ENCODE data around the gene KCNIP2. TPM values are rescaled to one million over a fixed set of nuclear protein-coding genes. Genes with fewer than 3 reads are reported as not detected.

KCNIP2 gene
- total RNA-seq, 2 experiments from 2014 or later = 4.3 to 7.3 TPM

- Histone ChIP-seq H2AFZ (ENCODE audit: low read length) (no peak overlapping the region), H3K4me3 (ENCODE audit: low read depth, low read length, poor library complexity, severe bottlenecking) (no peak overlapping the region), H3K9me2 (ENCODE audit: insufficient read depth, low read length) (no peaks in the 10 kb centered on the region), H3K36me3 (ENCODE audit: insufficient read depth, low read length) (no peaks in the 10 kb centered on the region), H3K27ac (ENCODE audit: low read depth, low read length, poor library complexity, severe bottlenecking) (no peak overlapping the region), H3K4me2 (ENCODE audit: low read length) (no peak overlapping the region), H3K4me1 (ENCODE audit: insufficient read depth, low read length, poor library complexity, severe bottlenecking) (peaks cover 36% of the 10 kb centered on the region), H4K20me1 (ENCODE audit: insufficient read depth, low read length) (no peaks in the 10 kb centered on the region), H3K79me2 (ENCODE audit: insufficient read depth, low read depth, low read length) (no peaks in the 10 kb centered on the region), H3K9me3 (ENCODE audit: low read length) (no peaks in the 10 kb centered on the region)
- TF ChIP-seq CTCF (conservative IDR thresholded peaks at IDR 0.05; ENCODE audit: low read length) (no peak), EZH2phosphoT487 (IDR thresholded peaks at IDR 0.05; ENCODE audit: borderline replicate concordance, low read depth, low read length) (no peak)
- ChIA-PET POLR2A (no interaction called here), CTCF (ENCODE audit: unreplicated experiment) (interaction anchor here (0.6 to 2.6 kb wide), 2 partner anchors 16 to 433 kb away, joined by 3 to 7 read pairs; partner anchors contain the start of gene OGA)
- intact Hi-C loops (cut with micrococcal nuclease; ENCODE audit: unreplicated experiment) = no loop called here
- no peak for DNase-seq (ENCODE audit: low spot score)
- BruUV-seq (replicated peaks) = no TSS peak
Observed at GRCh38 chr10:101835362-101835761, 8.2 kb downstream of the KCNIP2 start.

GRCh38 chr10:101834341-101834740 lies 9.3 kb downstream of the KCNIP2 start:
- H3K79me2 ChIP-seq (ENCODE audit: insufficient read depth, low read depth, low read length) = no peaks in the 10 kb centered on the region
- no peaks in the 10 kb centered on the region for H4K20me1 ChIP-seq (ENCODE audit: insufficient read depth, low read length)
- no peak for TF ChIP-seq CTCF (conservative IDR thresholded peaks at IDR 0.05; ENCODE audit: low read length)
- no peak for TF ChIP-seq EZH2phosphoT487 (IDR thresholded peaks at IDR 0.05; ENCODE audit: borderline replicate concordance, low read depth, low read length)
- no peaks in the 10 kb centered on the region for H3K9me2 ChIP-seq (ENCODE audit: insufficient read depth, low read length)
- ChIA-PET POLR2A (interaction anchor here (0.5 kb wide), 1 partner anchor 9 kb away, joined by 4 read pairs; no protein-coding TSS in a partner anchor), CTCF (ENCODE audit: unreplicated experiment) (no interaction called here)
- H3K36me3 ChIP-seq (ENCODE audit: insufficient read depth, low read length) = no peaks in the 10 kb centered on the region
- H3K4me2 ChIP-seq (ENCODE audit: low read length) = no peak overlapping the region
- peaks cover 34% of the 10 kb centered on the region for H3K4me1 ChIP-seq (ENCODE audit: insufficient read depth, low read length, poor library complexity, severe bottlenecking)
- no TSS peak for BruUV-seq (replicated peaks)
- no peak overlapping the region for H3K27ac ChIP-seq (ENCODE audit: low read depth, low read length, poor library complexity, severe bottlenecking)
- intact Hi-C loops (cut with micrococcal nuclease; ENCODE audit: unreplicated experiment) = loop anchor here (5.0 kb wide), 1 partner anchor 808 kb away; the partner anchor contains the start of gene TRIM8
- no peaks in the 10 kb centered on the region for H3K9me3 ChIP-seq (ENCODE audit: low read length)
- no peak overlapping the region for H3K4me3 ChIP-seq (ENCODE audit: low read depth, low read length, poor library complexity, severe bottlenecking)
- no peak for DNase-seq (ENCODE audit: low spot score)
- H2AFZ ChIP-seq (ENCODE audit: low read length) = no peak overlapping the region

- no TSS peak for BruUV-seq (replicated peaks)
- ChIA-PET POLR2A (interaction anchor here (1.8 kb wide), 1 partner anchor 15 kb away, joined by 4 read pairs; the partner anchor contains the start of gene OGA), CTCF (ENCODE audit: unreplicated experiment) (no interaction called here)
- no peaks in the 10 kb centered on the region for H3K36me3 ChIP-seq (ENCODE audit: insufficient read depth, low read length)
- no peaks in the 10 kb centered on the region for H3K79me2 ChIP-seq (ENCODE audit: insufficient read depth, low read depth, low read length)
- peaks cover 38% of the 10 kb centered on the region for H3K4me1 ChIP-seq (ENCODE audit: insufficient read depth, low read length, poor library complexity, severe bottlenecking)
- no peak overlapping the region for H3K4me2 ChIP-seq (ENCODE audit: low read length)
- no peaks in the 10 kb centered on the region for H4K20me1 ChIP-seq (ENCODE audit: insufficient read depth, low read length)
- H3K4me3 ChIP-seq (ENCODE audit: low read depth, low read length, poor library complexity, severe bottlenecking) = no peak overlapping the region
- no peak overlapping the region for H2AFZ ChIP-seq (ENCODE audit: low read length)
- no peaks in the 10 kb centered on the region for H3K9me2 ChIP-seq (ENCODE audit: insufficient read depth, low read length)
- no peaks in the 10 kb centered on the region for H3K9me3 ChIP-seq (ENCODE audit: low read length)
- no peak for DNase-seq (ENCODE audit: low spot score)
- H3K27ac ChIP-seq (ENCODE audit: low read depth, low read length, poor library complexity, severe bottlenecking) = no peak overlapping the region
- no peak for TF ChIP-seq CTCF (conservative IDR thresholded peaks at IDR 0.05; ENCODE audit: low read length)
- no peak for TF ChIP-seq EZH2phosphoT487 (IDR thresholded peaks at IDR 0.05; ENCODE audit: borderline replicate concordance, low read depth, low read length)
- intact Hi-C loops (cut with micrococcal nuclease; ENCODE audit: unreplicated experiment) = loop anchor here (5.0 kb wide), 1 partner anchor 809 kb away; the partner anchor contains the start of gene TRIM8
Observed at GRCh38 chr10:101833466-101833865, 10.1 kb downstream of the KCNIP2 start.
